Liver (tissue), 9 donors: Measurements from ENCODE around the gene C14orf132. TPM values are rescaled to one million over a fixed set of nuclear protein-coding genes. Genes with fewer than 3 reads are reported as not detected.

Experiments used
- DNase-seq: peaks from one replicate; pipeline ENCODE4 v3.0.0-alpha.2; 2017; ENCODE audit warnings: low spot score
- H3K27ac ChIP-seq, 2 donors: one replicate each; pipeline ENCODE4 v1.7.0; 2013; ENCODE audit warnings: inconsistent platforms in 2 of 2, low read length in 2 of 2, control low read depth in 1 of 2, low read depth in 1 of 2, mild to moderate bottlenecking in 1 of 2
- H3K27me3 ChIP-seq, 4 donors: one replicate each; pipeline versions ENCODE4 v1.6.1 to v1.7.0; 2013; ENCODE audit warnings: low read length in 3 of 4, inconsistent platforms in 1 of 4, mild to moderate bottlenecking in 1 of 4, moderate library complexity in 1 of 4; ENCODE audit not compliant: control insufficient read depth in 4 of 4, insufficient read depth in 4 of 4
- H3K36me3 ChIP-seq, 4 donors: one replicate each; pipeline versions ENCODE4 v1.6.1 to v1.7.0; 2013; ENCODE audit warnings: low read length in 3 of 4, mild to moderate bottlenecking in 3 of 4, low read depth in 1 of 4, moderate library complexity in 1 of 4; ENCODE audit not compliant: control insufficient read depth in 4 of 4, insufficient read depth in 3 of 4
- H3K4me1 ChIP-seq, 4 donors: one replicate each; pipeline versions ENCODE4 v1.6.1 to v1.7.0; 2013; ENCODE audit warnings: low read length in 3 of 4, mild to moderate bottlenecking in 3 of 4, moderate library complexity in 1 of 4; ENCODE audit not compliant: control insufficient read depth in 4 of 4, insufficient read depth in 4 of 4
- H3K4me3 ChIP-seq, 3 donors: one replicate each; pipeline versions ENCODE4 v1.6.1 to v1.7.0; 2013; ENCODE audit warnings: low read length in 3 of 3, control low read depth in 1 of 3, low read depth in 1 of 3, mild to moderate bottlenecking in 1 of 3
- H3K9ac ChIP-seq, 2 donors: one replicate each; pipeline ENCODE4 v1.7.0; 2013; ENCODE audit warnings: low read length in 2 of 2, mild to moderate bottlenecking in 2 of 2, moderate library complexity in 2 of 2, control low read depth in 1 of 2, low read depth in 1 of 2
- H3K9me3 ChIP-seq, 4 donors: one replicate each; pipeline versions ENCODE4 v1.6.1 to v1.7.0; 2013; ENCODE audit warnings: low read length in 3 of 4; ENCODE audit not compliant: control insufficient read depth in 4 of 4
- ATF3 ChIP-seq: IDR thresholded peaks from 2 replicates; pipeline ENCODE4 v1.6.1; 2016; ENCODE audit warnings: antibody characterized with exemption
- CTCF ChIP-seq: fragments of 150-350 bp; IDR thresholded peaks from 2 replicates; pipeline ENCODE4 v1.5.1; 2017; ENCODE audit warnings: improper control_type of control experiment, low read depth, low read length; ENCODE audit not compliant: missing input control
- EGR1 ChIP-seq, 2 donors: IDR thresholded peaks; 2 replicates each; pipeline ENCODE4 v1.6.1; 2016 to 2018; ENCODE audit warnings: antibody characterized with exemption in 2 of 2, low read depth in 2 of 2
- FOXA1 ChIP-seq: IDR thresholded peaks from 2 replicates; pipeline ENCODE4 v1.6.1; 2016; ENCODE audit warnings: antibody characterized with exemption
- FOXA2 ChIP-seq: IDR thresholded peaks from 2 replicates; pipeline ENCODE4 v1.6.1; 2016; ENCODE audit warnings: antibody characterized with exemption
- GABPA ChIP-seq, 2 donors: IDR thresholded peaks in 1 of 2; conservative IDR thresholded peaks in 1 of 2; 2 replicates each; pipeline ENCODE4 v1.6.1; 2016; ENCODE audit warnings: antibody characterized with exemption in 2 of 2, mild to moderate bottlenecking in 1 of 2, moderate library complexity in 1 of 2
- HNF4A ChIP-seq, 2 donors: conservative IDR thresholded peaks; 2 replicates each; pipeline ENCODE4 v1.6.1; 2016; ENCODE audit warnings: antibody characterized with exemption in 2 of 2, mild to moderate bottlenecking in 2 of 2
- JUND ChIP-seq, 2 donors: IDR thresholded peaks; 2 replicates each; pipeline ENCODE4 v1.6.1; 2016; ENCODE audit warnings: antibody characterized with exemption in 2 of 2
- MAX ChIP-seq: IDR thresholded peaks from 2 replicates; pipeline ENCODE4 v1.6.1; 2016; ENCODE audit warnings: antibody characterized with exemption
- RAD21 ChIP-seq, 2 donors: IDR thresholded peaks; 2 replicates each; pipeline ENCODE4 v1.6.1; 2016; ENCODE audit warnings: antibody characterized with exemption in 2 of 2, mild to moderate bottlenecking in 2 of 2
- RXRA ChIP-seq, 2 donors: IDR thresholded peaks; 2 replicates each; pipeline ENCODE4 v1.6.1; 2017 to 2018; ENCODE audit warnings: antibody characterized with exemption in 2 of 2, mild to moderate bottlenecking in 1 of 2
- SP1 ChIP-seq: IDR thresholded peaks from 2 replicates; pipeline ENCODE4 v1.6.1; 2018; ENCODE audit warnings: antibody characterized with exemption, mild to moderate bottlenecking
- TAF1 ChIP-seq: conservative IDR thresholded peaks from 2 replicates; pipeline ENCODE4 v1.6.1; 2016; ENCODE audit warnings: antibody characterized with exemption, mild to moderate bottlenecking
- whole genome bisulfite sequencing: extraction: QIAGEN DNeasy Blood & Tissue Kit; methylation state at CpG from one replicate; pipeline ENCODE4 v1.1.7; 2013; 5-methylcytosine and 5-hydroxymethylcytosine counted together
- polyA plus RNA-seq, 2 donors: library from polyadenylated mRNA; stranded (reverse) in 1 of 2; unstranded in 1 of 2; fragments of 200-250 nt in 1 of 2; fragments of >200 nt in 1 of 2; fragmentation: Nextera tagmentation in 1 of 2; extraction: Ambion mirVana in 1 of 2; gene quantifications; one replicate each; pipeline versions ENCODE4 v1.2.1 to v1.2.3, GENCODE V29; 2013 to 2015
- total RNA-seq, 2 donors: library from RNA; depleted of rRNA; stranded (reverse); fragments of >200 nt; gene quantifications; one replicate each; pipeline ENCODE4 v1.2.3, GENCODE V29; 2014
- TF ChIP-seq, protein P1 (sequence below): IDR thresholded peaks from 2 replicates; pipeline ENCODE4 v1.6.1; 2016; ENCODE audit warnings: antibody characterized with exemption
- donor health status: healthy.
- donor health status: healthy.
- donor health status: healthy.
- donor health status: healthy.
- donor health status: healthy.

The C14orf132 gene
- total RNA-seq: 1 to 10 TPM; 1.9 to 2.3 TPM
- polyA plus RNA-seq: 1 to 10 TPM; 1.8 to 3.0 TPM

DNA sequence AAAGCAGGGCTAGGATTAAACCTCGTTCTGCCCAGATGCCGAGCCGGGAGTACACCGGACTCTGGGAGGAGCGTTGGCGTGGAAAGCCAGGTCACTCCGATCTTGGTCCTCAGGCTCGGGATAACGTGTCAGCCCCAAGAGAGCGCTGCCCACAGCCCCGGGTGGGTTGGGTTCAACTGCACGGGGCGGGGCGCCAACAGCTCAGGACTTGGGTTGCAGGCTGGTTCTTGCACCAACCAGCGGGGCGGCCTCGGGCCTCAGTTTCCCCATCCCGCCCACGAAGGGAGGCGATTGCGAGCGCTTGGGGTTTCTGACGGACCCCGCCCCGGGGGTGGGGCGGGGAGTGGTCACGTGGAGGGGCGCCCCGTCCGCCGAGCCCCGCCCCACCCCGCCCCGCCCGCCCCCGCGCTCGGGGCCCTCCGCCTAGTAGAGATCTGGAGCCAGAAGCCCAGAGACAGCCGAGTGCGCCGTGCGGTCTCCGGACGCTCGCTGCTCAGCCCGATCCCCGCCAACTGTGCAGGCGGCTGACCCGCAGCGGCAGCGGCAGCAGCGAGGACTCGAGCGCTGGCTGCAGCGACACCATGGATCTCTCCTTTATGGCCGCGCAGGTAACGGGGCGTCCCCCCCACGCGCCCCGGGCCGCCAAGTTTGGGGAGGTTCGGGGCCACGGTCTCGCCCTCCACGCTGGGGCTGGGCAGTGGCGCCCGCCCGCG is at the start of gene C14orf132:
TSS of gene C14orf132 (plus strand) at position 443 of the 713 bp plus-strand sequence. CDS start at position 582, 139 bp downstream.
- peaks cover 2 to 17% (median 12%) of the 10 kb centered on the region in 4 donors for H3K4me1 ChIP-seq
- H3K27me3 ChIP-seq: no peaks in the 10 kb centered on the region
- DNase-seq: peak; percentile 53

GRCh38 chr14:95993768-95994592 is 45.2 kb upstream of the C14orf132 start:
- H3K27ac ChIP-seq: no peak overlapping the region
- no peaks in the 10 kb centered on the region for H3K4me1 ChIP-seq
- WGBS: 58% methylated on average over 5 of the region's 5 CpGs
- H3K36me3 ChIP-seq: no peaks in the 10 kb centered on the region
- H3K9ac ChIP-seq: no peak overlapping the region
- no peaks in the 10 kb centered on the region for H3K27me3 ChIP-seq
- peak; percentile 89 to 90 for TF ChIP-seq RAD21 (IDR thresholded peaks at IDR 0.05)
- TF ChIP-seq SP1: no peak
- TF ChIP-seq ATF3: no peak
- no peak for TF ChIP-seq FOXA2
- TF ChIP-seq TAF1: no peak
- TF ChIP-seq EGR1 (IDR thresholded peaks at IDR 0.05; ENCODE audit: low read depth in 2 of 2): no peak
- TF ChIP-seq, protein P1, sequence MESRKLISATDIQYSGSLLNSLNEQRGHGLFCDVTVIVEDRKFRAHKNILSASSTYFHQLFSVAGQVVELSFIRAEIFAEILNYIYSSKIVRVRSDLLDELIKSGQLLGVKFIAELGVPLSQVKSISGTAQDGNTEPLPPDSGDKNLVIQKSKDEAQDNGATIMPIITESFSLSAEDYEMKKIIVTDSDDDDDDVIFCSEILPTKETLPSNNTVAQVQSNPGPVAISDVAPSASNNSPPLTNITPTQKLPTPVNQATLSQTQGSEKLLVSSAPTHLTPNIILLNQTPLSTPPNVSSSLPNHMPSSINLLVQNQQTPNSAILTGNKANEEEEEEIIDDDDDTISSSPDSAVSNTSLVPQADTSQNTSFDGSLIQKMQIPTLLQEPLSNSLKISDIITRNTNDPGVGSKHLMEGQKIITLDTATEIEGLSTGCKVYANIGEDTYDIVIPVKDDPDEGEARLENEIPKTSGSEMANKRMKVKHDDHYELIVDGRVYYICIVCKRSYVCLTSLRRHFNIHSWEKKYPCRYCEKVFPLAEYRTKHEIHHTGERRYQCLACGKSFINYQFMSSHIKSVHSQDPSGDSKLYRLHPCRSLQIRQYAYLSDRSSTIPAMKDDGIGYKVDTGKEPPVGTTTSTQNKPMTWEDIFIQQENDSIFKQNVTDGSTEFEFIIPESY: no peak
- no peak for TF ChIP-seq HNF4A (conservative IDR thresholded peaks at IDR 0.05)
- TF ChIP-seq CTCF: peak; percentile 81
- TF ChIP-seq MAX: no peak
- H3K9me3 ChIP-seq: peaks cover 4 to 10% (median 9%) of the 10 kb centered on the region in 4 donors
- DNase-seq: no peak
- H3K4me3 ChIP-seq: no peak overlapping the region

More for the DNA sequence above, at the start of gene C14orf132:
- H3K4me3 ChIP-seq: peak within 1 kb of the TSS; percentile 45 to 82 (median 57)
- no peaks in the 10 kb centered on the region for H3K9me3 ChIP-seq
- H3K36me3 ChIP-seq: no peaks in the 10 kb centered on the region
- TF ChIP-seq, protein P1: no peak
- TF ChIP-seq GABPA (IDR thresholded peaks at IDR 0.05 in 1 of 2, conservative IDR thresholded peaks at IDR 0.05 in 1 of 2) (no peak), EGR1 (IDR thresholded peaks at IDR 0.05; ENCODE audit: low read depth in 2 of 2) (peak in 1 of 2 donors; percentile 69), FOXA1 (no peak), RXRA (IDR thresholded peaks at IDR 0.05) (peak in 1 of 2 donors; percentile 27), JUND (IDR thresholded peaks at IDR 0.05) (no peak)
- 1% methylated on average over 72 of the region's 72 CpGs for WGBS
- H3K9ac ChIP-seq: peak within 1 kb of the TSS in 1 of 2 donors; percentile 16
- peak within 1 kb of the TSS; percentile 15 to 42 for H3K27ac ChIP-seq
